HuH-7.5 (cell line): ENCODE data around the gene AMZ1.
"Not testable (repeated sequence)": the region's sequence is repeated elsewhere in the genome, so short reads cannot be mapped to it uniquely, and the experiment has no call there.

Source experiments
- DNase-seq: peaks from one replicate; pipeline ENCODE4 v3.0.0; 2011; ENCODE audit warnings: low spot score

AMZ1 gene

DNA sequence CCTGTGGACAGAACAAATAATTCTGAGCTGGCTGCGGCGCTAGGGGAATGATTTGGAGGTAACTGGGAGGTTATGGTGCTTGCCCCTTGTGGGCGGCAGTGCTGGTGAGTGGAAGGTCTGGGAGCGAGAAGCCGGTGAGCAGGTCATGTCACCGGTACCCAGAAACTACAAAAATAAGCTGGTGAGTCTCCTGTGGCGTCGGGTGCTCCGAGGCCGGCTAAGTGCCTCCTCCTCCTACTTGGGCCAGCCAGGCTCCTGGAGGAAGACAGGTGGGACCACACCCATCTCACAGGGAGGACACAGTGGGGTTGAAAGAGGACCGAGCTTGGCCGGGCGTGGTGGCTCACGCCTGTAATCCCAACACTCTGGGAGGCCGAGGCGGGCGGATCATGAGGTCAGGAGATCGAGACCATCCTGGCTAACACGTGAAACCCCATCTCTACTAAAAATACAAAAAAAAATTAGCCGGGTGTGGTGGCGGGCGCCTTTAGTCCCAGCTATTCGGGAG is 4.0 kb downstream of the AMZ1 start:
- not testable (repeated sequence) for DNase-seq

DNA sequence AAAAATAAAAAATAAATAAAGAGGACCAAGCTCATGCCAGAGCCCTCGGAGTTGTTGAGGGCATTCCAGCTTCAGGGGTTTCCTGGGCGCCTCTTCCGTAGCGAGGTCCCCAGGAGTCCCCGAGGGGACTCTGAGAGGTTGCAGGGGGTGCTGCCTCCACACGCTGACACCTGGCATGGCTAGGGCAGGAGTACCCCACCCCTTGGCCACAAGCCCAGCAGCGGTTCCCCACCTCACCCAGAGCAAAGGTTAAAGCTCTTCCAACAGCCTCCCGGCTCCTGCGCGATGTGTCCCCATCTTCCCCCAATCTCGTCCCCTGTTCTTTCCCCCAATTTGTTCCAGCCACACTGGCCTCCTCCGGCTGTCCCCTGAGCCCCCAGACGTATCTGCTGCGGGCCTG is 4.5 kb downstream of the AMZ1 start:
- no peak for DNase-seq

DNA sequence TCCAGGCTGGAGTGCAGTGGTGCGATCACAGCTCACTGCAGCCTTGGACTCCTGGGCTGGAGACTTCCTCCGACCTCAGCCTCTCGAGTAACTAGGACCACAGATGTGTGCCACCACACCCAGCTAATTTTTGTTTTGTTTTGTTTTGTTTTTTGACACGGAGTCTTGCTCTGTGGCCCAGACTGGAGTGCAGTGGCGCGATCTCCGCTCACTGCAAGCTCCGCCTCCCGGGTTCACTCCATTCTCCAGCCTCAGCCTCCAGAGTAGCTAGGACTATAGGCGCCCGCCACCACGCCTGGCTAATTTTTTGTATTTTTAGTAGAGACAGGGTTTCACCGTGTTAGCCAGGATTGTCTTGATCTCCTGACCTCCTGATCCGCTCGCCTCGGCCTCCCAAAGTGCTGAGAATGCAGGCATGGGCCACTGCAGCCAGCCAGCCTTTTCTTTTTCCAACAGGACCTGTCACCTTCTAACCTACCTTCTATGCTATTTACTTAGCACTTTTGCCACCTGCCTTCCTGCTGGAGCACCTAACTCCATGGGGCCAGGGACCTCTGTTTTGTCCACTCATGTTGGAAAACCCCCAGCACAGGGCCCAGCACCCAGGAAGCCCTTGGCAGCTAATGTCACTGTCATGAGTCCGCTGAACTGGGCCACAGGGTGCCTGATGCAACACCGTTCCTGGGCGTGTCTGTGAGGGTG is 5.6 kb downstream of the AMZ1 start:
- DNase-seq = not testable (repeated sequence)

DNA sequence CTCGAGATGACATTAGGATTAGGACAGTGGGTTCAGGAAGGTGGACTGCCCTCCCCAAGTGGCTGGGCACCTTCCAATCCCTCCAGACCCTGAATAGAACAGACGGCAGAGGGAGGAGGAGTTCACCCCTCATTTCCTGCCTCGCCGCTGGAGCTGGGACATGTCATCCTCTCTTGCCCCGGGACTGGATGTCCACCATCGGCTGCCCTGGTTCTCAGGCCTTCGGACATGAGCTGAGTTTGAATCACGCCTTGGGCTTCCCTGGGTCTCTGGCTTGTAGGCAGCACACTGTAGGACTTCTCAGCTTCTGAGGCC is 6.1 kb downstream of the AMZ1 start:
- DNase-seq = not testable (repeated sequence)

DNA sequence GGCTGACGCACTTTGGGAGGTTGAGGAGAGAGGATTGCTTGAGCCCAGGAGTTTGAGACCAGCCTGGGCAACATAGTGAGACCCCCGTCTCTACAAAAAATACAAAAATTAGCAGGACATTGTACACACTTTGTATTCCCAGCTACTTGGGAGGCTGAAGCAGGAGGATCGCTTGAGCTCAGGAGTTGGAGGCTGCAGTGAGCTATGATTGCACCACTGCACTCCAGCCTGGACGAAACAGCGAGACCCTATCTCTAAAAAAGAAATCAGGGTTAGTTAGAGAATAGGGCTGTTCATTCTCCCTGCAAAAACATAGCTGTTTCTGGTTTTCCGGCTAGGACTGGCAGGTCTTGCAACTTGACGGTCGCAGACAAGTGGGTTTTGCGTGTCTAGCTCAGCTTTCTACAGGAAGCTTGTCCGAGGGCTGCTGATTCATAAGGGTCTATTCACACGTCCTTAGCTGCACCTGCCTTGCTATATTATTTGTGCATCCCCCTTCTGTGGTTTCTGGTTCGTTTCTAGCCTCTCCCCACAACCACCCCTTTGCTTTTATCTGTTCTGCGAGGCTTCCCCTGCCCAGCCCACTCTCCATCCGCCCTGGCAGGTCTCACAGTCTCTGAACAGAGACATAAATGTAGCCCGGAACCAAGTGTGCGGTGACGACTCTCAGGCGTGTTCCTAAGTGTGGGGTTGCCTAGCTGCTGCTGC is 10.7 kb downstream of the AMZ1 start:
- no peak for DNase-seq

DNA sequence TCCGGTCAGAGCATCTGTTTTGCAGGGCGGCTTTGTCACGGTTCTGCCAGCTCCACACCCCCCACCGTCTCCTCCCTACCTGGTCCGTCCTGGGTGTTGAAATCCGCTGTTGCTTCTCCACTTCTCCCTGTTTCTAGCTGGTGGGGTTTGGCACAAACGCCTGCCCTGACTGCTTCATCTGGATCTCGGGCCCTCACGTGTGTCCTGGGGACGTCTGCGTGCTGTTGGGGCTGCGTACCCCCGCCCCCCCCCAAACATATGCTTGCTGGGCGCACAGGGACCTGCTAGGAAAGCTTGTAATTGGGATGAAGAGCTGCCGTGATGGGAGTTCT is 11.3 kb downstream of the AMZ1 start:
- no peak for DNase-seq

DNA sequence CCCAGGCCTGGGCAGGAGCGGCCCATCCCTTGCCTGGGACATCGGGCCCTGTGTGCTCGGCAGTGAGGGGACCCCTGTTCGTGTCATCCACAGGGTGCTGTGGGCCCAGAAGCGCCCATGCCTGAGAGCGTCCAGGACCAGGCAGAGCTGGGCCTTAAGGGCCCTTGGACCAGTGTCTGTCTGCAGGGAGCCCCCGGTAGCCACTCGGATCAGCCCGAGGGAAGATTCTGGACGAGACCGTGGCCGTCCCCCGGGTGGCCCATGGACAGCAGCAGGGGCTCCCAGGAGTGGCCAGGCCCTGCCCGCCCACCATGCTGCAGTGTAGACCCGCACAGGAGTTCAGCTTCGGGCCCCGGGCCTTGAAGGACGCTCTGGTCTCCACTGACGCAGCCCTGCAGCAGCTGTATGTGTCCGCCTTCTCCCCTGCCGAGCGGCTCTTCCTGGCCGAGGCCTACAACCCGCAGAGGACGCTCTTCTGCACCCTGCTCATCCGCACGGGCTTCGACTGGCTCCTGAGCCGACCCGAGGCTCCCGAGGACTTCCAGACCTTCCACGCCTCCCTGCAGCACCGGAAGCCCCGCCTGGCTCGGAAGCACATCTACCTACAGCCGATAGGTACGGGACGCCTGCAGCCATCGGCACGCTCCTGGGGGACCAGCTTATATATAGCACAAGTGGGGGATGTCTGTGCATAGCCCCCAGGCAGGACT is 12.3 kb downstream of the AMZ1 start:
- DNase-seq = no peak

DNA sequence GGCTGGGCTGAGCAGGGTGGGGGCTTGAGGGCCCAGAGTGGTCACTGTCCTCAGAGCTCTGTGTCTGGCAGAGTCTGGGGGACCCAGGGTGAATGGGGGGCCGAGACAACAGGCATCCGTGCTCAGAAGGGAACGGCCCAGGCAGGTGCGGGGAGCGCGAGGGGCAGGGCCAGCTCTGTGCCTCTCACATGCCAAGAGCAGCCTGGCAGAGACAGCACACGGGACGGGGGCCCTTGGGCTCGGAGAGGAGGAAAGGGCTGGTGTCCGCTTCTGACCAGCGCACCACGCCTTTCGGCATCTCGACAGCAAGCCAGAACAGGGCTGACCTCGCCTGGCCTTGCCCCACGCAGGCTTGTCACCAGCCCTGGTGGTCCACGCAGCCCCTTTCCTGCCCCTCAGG is 13.4 kb downstream of the AMZ1 start:
- no peak for DNase-seq

DNA sequence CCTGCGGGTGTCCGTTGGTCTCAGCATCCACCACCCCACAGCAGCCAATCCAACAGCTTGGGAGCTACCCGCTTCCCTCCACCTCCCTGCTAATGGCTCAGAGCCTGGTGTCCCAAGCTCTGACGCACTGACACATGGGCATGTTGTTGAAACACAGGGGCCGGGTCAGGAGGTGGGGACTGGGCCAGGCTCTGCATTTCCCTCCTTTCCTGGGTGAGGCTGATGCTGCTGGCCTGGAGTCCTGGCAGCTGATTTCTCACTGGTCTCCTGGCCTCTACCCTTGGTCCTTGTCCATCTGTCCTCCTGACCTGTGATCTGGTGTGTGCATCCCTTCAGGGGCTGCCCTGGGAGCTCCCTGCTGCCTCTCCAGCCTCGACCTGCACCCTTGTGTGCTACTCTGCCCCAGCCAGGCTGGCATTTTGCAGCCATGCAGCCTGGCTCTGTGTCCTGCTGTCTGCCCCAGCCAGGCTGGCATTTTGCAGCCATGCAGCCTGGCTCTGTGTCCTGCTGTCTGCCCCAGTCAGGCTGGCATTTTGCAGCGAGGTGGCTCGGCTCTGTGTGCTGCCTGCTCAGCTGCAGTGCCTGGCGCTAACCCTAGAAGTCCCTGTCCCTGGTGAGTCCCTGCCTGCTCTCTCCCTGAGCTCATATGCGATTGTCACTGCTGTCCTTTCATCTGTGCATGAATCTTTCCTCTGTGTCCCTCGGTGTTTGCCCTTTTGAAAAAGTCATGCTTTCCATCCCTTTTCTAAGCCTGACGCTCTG is 14.0 kb downstream of the AMZ1 start:
- no peak for DNase-seq

DNA sequence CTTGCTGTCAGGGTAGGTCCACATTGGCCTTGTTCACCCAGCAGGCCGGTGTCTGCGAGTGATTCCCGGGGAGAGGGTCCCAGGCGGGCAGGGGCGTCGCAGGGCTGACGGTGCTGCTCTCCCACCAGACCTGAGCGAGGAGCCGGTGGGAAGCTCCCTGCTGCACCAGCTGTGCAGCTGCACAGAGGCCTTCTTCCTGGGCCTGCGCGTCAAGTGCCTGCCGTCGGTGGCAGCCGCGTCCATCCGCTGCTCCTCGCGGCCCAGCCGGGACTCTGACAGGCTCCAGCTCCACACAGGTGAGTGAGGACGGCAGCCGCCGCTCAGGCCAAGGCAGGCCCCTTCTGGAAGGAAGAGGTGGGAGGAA is 14.6 kb downstream of the AMZ1 start:
- DNase-seq = no peak

DNA sequence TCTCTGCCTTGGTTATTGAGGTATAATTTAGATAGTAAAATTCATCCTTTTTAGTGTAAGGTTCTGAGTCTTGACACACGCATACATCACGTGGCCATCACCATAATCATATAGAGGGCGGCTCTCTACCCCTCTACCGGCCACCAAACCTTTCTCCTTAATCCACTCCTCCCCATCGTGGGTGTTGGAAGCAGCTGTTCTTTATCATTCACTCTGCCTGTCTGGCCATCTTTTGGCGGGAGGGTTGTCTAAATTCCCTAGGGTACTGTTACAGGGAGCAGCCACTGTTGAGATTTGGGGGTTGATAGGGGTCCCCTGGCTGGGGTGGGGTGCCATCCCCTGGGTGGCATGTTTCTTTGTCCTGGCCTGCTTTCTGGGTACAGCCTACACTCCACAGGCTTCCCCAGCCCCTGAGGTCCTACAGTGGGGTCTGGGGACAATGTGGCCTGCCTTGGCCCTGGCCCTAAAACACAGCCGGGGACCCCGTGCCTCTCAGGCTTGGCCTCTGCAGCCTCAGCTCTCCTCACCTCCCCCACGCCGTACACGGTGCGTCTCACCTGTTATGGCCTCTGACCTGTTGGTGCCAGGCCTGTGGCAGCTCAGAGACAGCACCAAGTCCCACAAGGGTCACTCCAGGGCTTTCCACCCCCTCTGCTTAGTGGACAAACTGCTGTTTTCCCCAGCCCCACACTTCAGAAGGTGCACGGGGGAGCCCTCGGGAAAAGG is 17.5 kb downstream of the AMZ1 start:
- DNase-seq = no peak

DNA sequence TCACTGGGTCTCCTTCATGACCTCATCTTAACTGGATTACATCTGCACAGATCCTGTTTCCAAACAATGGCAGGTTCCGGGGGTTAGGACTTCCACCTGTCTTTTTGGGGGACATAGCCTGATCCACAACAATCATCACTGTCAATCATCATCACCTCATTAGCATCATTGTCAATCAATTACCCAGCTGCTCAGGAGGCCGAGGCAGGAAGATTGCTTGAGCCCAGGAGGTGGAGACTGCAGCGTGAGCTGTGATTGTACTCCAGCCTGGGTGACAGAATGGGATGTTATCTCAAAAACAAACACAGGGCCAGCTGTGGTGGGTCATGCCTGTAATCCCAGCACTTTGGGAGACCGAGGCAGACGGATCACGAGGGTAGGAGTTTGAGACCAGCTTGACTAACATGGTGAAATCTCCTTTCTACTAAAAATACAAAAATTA is 18.7 kb downstream of the AMZ1 start:
- DNase-seq = no peak

DNA sequence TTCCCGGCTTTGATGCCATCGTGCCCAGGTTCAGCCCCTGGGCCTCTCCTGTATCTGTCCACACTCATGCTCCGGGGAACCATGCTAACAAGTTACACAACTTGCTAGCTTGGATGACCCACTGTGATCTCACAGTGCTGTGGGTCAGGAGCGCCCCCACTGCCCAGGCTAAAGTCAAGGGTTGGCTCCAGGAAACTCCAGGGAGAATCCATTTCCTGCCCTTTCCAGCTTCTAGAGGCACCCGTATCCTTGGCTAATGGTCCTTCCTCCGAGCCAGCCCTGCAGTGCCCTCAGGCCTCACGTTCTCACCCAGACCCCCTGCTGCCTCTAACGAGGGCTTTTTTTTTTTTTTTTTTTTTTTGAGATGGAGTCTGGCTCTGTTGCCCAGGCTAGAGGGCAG is 19.5 kb downstream of the AMZ1 start:
- DNase-seq = no peak

DNA sequence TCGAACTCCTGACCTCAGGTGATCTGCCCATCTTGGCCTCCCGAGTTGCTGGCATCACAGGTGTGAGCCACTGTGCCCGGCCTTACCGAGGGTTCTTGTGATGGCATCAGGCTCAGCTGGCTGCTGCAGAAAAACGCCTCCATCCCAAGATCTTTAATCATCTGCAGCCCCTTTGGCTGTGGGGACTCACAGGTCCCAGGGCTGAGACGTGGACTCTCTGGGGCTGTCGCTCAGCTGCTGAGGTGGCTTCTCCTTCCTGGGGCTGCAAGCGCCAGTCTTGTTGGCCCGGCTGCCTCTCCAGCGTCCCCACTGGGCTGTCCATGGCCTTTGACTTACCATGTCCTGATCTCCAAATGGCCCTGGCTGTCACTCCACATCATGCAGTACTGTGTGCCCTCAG is 20.0 kb downstream of the AMZ1 start:
- no peak for DNase-seq

DNA sequence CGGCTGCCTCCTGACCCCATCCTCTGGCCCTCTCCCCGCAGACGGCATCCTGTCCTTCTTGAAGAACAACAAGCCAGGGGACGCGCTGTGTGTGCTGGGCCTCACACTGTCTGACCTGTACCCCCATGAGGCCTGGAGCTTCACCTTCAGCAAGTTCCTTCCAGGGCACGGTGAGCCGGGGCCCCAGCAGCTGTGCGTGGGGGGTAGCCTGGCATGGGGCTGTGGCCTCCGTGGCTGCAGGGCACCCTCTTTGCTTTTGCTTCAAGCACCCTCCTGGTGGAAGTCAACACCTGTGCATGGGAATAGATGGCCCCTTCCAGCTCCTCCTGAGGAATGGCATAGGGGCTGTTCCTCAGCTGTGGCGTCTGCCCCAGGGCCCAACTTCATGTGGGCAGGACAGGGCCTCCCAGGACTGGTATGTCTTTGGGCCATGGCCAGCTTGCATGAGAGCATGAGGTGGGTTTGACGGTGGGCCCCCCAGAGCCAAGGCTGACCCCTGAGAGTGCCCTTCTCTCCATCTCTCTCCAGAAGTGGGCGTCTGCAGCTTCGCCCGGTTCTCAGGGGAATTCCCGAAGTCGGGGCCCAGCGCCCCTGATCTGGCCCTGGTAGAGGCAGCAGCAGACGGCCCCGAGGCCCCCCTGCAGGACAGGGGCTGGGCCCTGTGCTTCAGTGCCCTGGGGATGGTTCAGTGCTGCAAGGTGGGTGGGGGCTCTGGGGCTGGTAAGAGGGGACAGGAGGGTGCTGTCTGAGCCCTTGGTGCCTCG is 20.7 kb downstream of the AMZ1 start:
- no peak for DNase-seq

DNA sequence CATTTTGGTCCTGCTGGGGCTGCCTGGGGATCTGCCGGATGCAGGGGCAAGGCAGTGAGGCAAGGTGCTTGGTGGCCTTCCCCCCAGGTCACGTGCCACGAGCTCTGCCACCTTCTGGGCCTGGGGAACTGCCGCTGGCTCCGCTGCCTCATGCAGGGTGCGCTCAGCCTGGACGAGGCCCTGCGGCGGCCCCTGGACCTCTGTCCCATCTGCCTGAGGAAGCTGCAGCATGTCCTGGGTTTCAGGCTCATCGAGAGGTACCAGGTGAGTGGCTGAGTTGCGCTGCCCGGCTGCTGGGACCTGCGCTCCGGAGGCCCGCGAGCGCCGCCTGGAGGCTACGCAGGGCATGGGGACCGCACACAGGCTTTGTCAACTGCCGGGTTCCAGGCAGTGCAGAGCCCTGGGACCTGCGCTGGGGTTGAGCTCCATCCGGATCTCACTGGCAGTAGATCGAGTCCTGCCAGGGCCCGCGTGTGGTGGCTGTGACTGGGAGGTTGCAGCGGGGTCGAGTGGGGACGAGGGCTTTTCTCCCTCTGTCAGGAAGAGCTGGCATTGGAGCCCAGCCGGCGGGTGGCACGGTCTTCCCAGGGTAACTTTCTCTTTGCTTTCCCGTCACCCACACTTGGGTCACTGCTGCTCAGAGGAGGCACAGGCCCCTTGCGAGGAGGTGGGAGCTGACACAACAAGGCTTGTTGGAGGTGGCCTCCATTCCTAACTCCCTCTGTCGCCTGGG is 21.7 kb downstream of the AMZ1 start:
- DNase-seq = no peak

DNA sequence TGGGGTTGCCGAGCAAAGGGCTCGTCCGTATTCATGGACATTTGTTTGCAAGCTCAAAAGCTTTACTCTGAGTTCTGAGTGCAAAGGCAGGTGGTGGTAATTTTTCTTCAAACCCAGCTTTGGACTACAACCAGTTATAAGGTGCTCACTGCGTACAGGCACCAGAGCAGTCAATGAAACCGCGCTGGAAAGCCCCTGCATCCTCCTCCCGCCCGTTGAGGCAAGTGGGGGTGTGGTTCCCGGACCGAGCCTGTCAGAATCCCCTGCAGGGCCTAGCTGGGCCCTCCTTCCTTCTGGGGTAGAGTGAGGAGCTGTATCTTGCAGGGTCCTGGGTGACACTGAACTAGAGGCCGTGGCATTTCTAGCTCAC is 22.3 kb downstream of the AMZ1 start:
- DNase-seq = no peak

DNA sequence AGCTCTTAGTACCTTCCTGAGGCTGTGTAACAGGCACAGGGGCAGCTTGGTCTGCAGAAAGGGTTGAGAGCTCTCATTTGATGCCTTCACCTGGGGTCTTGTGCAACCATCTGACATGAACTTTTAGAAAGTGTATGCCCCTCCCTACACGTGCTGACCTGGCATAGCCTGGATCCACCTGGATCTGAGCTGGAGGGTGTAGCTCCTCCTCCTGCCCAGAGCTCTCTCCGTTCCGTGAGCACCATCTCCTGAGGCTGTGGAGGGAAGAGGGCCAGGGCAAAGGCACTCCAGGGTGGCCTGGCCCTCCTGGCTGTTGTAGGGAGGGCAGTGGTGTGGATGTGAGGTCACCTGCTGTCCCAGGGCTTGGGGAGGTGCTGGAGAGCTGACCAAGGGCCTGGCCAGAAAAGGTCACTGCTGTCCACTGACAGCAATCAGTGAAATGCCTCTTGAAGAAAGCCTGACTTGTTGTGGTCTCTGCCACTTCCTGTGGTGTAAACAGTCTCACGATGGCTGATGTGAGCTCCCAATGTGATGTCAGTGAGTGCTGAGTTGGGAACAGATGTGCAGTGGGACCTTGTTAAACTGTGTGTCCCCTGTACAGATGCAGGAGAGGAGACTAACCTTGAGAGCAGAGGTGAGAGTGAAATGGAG is 23.0 kb downstream of the AMZ1 start:
- DNase-seq = no peak

DNA sequence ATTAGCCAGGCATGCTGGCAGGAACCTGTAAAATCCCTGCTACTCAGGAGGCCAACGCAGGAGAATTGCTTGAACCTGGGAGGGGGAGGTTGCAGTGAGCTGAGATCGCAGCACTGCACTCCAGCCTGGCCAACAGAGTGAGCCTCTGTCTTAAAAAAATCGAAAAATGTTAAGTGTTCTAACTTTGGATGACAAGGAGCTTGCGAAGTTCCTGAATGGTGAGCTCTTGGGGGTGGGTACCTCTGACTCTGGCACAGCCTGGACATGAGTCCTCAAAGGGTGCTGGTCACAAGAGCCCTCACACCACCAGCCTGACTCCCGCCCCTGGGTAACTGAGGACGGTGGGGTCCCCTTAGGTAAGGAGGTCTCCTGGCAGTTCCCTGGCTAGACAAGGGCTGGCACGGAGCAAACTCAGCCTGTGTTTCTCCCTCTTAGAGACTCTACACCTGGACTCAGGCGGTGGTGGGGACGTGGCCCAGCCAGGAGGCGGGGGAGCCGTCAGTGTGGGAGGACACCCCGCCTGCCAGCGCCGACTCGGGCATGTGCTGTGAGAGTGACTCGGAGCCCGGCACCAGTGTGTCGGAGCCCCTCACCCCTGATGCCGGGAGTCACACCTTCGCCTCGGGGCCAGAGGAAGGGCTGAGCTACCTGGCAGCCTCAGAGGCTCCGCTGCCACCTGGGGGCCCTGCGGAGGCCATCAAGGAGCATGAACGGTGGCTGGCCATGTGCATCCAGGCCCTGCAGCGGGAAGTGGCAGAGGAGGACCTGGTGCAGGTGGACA is 24.1 kb downstream of the AMZ1 start:
- DNase-seq = no peak
